Measurements from ENCODE around the gene ABCB7.
"Not testable (repeated sequence)": the region's sequence is repeated elsewhere in the genome, so short reads cannot be mapped to it uniquely, and the experiment has no call there.

ABCB7 gene

GRCh38 chrX:75155827-75156525, at the start of gene ABCB7:
Gene ABCB7 (minus strand): TSS chrX:75156283. CDS start chrX:75156272, 11 bp downstream.
- peak; percentile 84 for DNase-seq (ENCODE audit: low spot score)

- not testable (repeated sequence) for DNase-seq (ENCODE audit: low spot score)
Observed at GRCh38 chrX:75188415-75189206, 32.5 kb upstream of the ABCB7 start.

GRCh38 chrX:75181721-75182120, 25.6 kb upstream of the ABCB7 start:
- no peak for DNase-seq (ENCODE audit: low spot score)

GRCh38 chrX:75179536-75180293, 23.6 kb upstream of the ABCB7 start:
- not testable (repeated sequence) for DNase-seq (ENCODE audit: low spot score)

GRCh38 chrX:75172257-75172890, 16.3 kb upstream of the ABCB7 start:
- DNase-seq (ENCODE audit: low spot score), result not testable (repeated sequence)

GRCh38 chrX:75158054-75158453, 2.0 kb upstream of the ABCB7 start:
- DNase-seq (ENCODE audit: low spot score), result no peak

- DNase-seq (ENCODE audit: low spot score), result peak; percentile 35
Observed at GRCh38 chrX:75156531-75156945, 455 bp upstream of the ABCB7 start.

GRCh38 chrX:75155447-75155826, 646 bp downstream of the ABCB7 start:
- peak; percentile 20 for DNase-seq (ENCODE audit: low spot score)

GRCh38 chrX:75154871-75155270, 1.2 kb downstream of the ABCB7 start:
- DNase-seq (ENCODE audit: low spot score), result no peak

GRCh38 chrX:75151827-75152592, 4.1 kb downstream of the ABCB7 start:
- DNase-seq (ENCODE audit: low spot score), result no peak

- no peak for DNase-seq (ENCODE audit: low spot score)
Observed at GRCh38 chrX:75149654-75150053, 6.4 kb downstream of the ABCB7 start.

- no peak for DNase-seq (ENCODE audit: low spot score)
Observed at GRCh38 chrX:75132672-75133071, 23.4 kb downstream of the ABCB7 start.

GRCh38 chrX:75131973-75132627, 24.0 kb downstream of the ABCB7 start:
- DNase-seq (ENCODE audit: low spot score), result no peak

- not testable (repeated sequence) for DNase-seq (ENCODE audit: low spot score)
Observed at GRCh38 chrX:75129069-75129468, 27.0 kb downstream of the ABCB7 start.

GRCh38 chrX:75118296-75118695, 37.8 kb downstream of the ABCB7 start:
- no peak for DNase-seq (ENCODE audit: low spot score)

GRCh38 chrX:75115707-75116413, 40.2 kb downstream of the ABCB7 start:
- no peak for DNase-seq (ENCODE audit: low spot score)

- no peak for DNase-seq (ENCODE audit: low spot score)
Observed at GRCh38 chrX:75114638-75115037, 41.4 kb downstream of the ABCB7 start.

- no peak for DNase-seq (ENCODE audit: low spot score)
Observed at GRCh38 chrX:75113664-75114063, 42.4 kb downstream of the ABCB7 start.

GRCh38 chrX:75107863-75108509, 48.1 kb downstream of the ABCB7 start:
- no peak for DNase-seq (ENCODE audit: low spot score)

- no peak for DNase-seq (ENCODE audit: low spot score)
Observed at GRCh38 chrX:75106772-75107171, 49.3 kb downstream of the ABCB7 start.
